Measurements from ENCODE around the gene LUC7L2. TPM values are rescaled to one million over a fixed set of nuclear protein-coding genes. Genes with fewer than 3 reads are reported as not detected.
A peak's percentile ranks its signal among the peaks of the same experiment; 100 is the strongest.

Gene LUC7L2
- total and polyA plus RNA-seq, 8 donors: 67.2 to 188 (median 167) TPM

DNA sequence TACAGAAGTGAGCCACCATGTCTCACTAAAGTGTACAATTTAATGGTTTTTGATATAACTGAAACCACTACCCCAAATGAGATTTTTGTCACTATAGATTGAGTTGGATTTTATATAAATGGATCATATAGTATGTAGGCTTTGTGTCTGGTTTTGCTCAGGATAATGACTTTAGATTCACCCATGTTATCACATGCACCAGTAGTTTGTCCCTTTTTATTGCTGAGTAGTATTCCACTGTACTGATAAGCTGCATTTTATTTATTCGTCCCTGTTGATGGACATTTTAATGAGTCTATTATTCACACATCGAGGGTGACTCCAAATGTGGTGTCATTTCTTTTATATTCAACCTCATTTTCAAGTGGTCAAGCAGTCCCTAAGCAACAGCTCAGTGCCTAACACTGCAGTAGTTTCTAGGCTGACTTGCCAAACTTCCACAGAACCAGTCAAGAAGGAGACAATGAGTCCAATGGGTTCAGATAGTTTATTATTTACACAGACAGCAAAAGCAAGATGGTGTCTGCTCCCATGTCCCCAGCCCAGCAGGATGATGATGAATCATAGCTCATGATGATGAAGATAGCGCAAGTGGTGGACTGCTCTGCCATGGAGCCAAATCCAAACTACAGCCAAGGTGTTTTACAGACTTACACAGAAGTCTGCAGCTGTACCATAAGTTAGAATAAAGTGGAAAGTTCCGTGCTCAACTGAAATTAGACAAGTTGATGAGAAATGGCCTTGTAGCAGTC lies 25.1 kb upstream of the LUC7L2 start:
- Histone ChIP-seq H3K4me1 (no peaks in the 10 kb centered on the region), H3K27me3 (no peaks in the 10 kb centered on the region), H3K36me3 (no peaks in the 10 kb centered on the region), H3K9me3 (peaks cover 0 to 4% of the 10 kb centered on the region in 2 donors), H3K27ac (no peak overlapping the region), H3K4me3 (no peak overlapping the region)
- intact Hi-C loops (cut with DNase I): no loop called here
- TF ChIP-seq, protein P1, sequence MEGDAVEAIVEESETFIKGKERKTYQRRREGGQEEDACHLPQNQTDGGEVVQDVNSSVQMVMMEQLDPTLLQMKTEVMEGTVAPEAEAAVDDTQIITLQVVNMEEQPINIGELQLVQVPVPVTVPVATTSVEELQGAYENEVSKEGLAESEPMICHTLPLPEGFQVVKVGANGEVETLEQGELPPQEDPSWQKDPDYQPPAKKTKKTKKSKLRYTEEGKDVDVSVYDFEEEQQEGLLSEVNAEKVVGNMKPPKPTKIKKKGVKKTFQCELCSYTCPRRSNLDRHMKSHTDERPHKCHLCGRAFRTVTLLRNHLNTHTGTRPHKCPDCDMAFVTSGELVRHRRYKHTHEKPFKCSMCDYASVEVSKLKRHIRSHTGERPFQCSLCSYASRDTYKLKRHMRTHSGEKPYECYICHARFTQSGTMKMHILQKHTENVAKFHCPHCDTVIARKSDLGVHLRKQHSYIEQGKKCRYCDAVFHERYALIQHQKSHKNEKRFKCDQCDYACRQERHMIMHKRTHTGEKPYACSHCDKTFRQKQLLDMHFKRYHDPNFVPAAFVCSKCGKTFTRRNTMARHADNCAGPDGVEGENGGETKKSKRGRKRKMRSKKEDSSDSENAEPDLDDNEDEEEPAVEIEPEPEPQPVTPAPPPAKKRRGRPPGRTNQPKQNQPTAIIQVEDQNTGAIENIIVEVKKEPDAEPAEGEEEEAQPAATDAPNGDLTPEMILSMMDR (IDR thresholded peaks at IDR 0.05): no peak
- DNase-seq (no peak), ATAC-seq (no peak)

DNA sequence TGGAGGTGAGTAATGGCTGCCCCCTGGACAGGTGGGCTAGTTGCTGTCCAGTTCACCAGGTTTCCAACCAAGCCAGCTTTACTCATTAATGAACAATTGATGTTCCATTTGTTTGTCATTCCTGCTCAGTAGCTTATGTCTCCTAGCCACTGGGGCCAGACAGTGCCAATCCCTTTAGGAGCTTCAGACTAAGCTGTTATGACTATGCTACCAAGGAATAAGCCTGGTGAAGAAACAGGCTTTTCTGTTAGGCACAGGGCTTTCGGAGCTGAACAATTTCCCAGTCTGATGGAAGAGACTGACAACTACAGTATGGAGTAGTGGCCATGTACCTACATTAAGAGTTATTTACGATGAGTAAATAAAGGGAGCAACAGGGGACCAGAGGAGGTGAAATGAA lies 20.7 kb upstream of the LUC7L2 start:
- H3K4me1 ChIP-seq: peaks cover 5 to 14% of the 10 kb centered on the region in 2 donors
- no peaks in the 10 kb centered on the region for H3K36me3 ChIP-seq
- peaks cover 0 to 5% of the 10 kb centered on the region in 2 donors for H3K9me3 ChIP-seq
- no peaks in the 10 kb centered on the region for H3K27me3 ChIP-seq
- H3K27ac ChIP-seq: no peak overlapping the region
- TF ChIP-seq, protein P1 (IDR thresholded peaks at IDR 0.05): no peak
- no peak overlapping the region for H3K4me3 ChIP-seq
- no peak for ATAC-seq
- DNase-seq: no peak
- intact Hi-C loops (cut with DNase I): no loop called here

DNA sequence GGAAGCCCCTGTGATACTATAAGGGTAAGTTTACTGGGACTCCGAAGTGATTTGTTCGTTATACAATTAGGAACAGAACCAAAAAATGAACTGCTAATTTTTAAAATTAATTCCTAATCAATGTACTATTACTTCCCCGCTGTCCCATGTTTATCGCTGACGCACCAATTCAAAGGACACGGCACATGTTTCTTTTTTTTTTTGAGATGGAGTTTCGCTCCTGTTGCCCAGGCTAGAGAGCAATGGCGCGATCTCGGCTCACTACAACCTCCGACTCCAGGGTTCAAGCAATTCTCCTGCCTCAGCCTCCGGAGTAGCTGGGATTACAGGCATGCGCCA lies 20.0 kb upstream of the LUC7L2 start:
- TF ChIP-seq, protein P1 (IDR thresholded peaks at IDR 0.05): no peak
- Histone ChIP-seq H3K27ac (peak overlapping the region; percentile 100), H3K4me1 (peaks cover 5 to 14% of the 10 kb centered on the region in 2 donors), H3K4me3 (peak overlapping the region; percentile 58 to 73), H3K9me3 (peaks cover 0 to 5% of the 10 kb centered on the region in 2 donors), H3K36me3 (no peaks in the 10 kb centered on the region), H3K27me3 (no peaks in the 10 kb centered on the region)
- intact Hi-C loops (cut with DNase I): no loop called here
- DNase-seq: no peak
- ATAC-seq: no peak

DNA sequence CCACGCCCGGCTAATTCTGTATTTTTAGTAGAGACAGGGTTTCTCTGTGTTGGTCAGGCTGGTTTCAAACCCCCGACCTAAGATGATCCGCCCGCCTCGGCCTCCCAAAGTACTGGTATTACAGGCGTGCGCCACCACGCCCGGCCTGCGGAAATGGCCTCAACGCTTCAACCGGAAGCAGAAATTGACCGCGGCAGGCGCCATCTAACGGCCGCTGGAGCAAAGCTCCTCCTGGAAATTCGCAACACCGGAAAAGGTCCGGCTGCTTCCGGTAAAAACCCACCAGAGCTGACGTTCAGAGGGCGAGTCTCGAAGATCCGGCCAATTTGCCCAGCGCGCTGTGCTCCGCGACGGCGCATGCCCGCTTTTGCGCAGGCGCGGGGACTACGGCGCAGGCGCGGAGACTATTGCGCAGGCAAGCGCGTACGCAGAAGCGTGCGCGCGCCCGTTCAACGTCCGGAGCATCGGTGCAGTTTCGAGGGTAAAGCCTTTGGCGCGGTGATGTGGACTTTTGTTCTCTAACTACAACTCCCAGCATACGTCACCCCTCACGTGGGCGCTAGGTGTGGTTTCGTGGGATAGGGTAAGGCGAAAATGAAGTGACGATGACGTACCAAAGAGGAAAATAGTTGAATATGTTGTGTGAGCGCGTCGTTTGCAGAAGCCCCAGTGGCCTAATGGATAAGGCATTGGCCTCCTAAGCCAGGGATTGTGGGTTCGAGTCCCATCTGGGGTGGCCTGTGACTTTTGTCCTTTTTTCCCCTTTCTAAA lies 19.5 kb upstream of the LUC7L2 start:
- H3K36me3 ChIP-seq: peaks cover 0 to under 1% of the 10 kb centered on the region in 2 donors
- H3K9me3 ChIP-seq: peaks cover 0 to 5% of the 10 kb centered on the region in 2 donors
- intact Hi-C loops (cut with DNase I): no loop called here
- ATAC-seq: peak; percentile 81
- H3K27ac ChIP-seq: peak overlapping the region; percentile 100
- TF ChIP-seq, protein P1 (IDR thresholded peaks at IDR 0.05): peak; percentile 60 to 65
- DNase-seq: peak; percentile 97 to 100 (median 100)
- H3K4me3 ChIP-seq: peak overlapping the region; percentile 58 to 73
- no peaks in the 10 kb centered on the region for H3K27me3 ChIP-seq
- peaks cover 5 to 17% of the 10 kb centered on the region in 2 donors for H3K4me1 ChIP-seq

DNA sequence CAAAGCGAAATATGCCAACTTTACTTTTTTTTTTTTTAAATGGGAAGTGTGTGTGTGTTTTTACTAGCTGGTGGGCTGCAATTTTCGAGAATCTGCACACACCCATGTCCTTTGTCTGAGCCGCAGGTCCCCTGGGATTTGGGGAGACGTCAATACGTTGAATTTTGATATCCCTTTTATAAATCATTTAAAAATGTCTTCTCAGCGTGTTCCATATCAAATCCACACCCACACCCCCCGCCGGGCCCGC lies 19.0 kb upstream of the LUC7L2 start:
- H3K27ac ChIP-seq: peak overlapping the region; percentile 100
- DNase-seq (no peak), ATAC-seq (peak; percentile 24)
- peak overlapping the region; percentile 58 to 73 for H3K4me3 ChIP-seq
- no peaks in the 10 kb centered on the region for H3K27me3 ChIP-seq
- intact Hi-C loops (cut with DNase I): no loop called here
- TF ChIP-seq, protein P1 (IDR thresholded peaks at IDR 0.05): no peak
- H3K4me1 ChIP-seq: peaks cover 5 to 21% of the 10 kb centered on the region in 2 donors
- peaks cover 0 to 5% of the 10 kb centered on the region in 2 donors for H3K9me3 ChIP-seq
- peaks cover 0 to 5% of the 10 kb centered on the region in 2 donors for H3K36me3 ChIP-seq
